HG03039 (cell line): ENCODE measurements around the gene RASIP1.

Source experiments
- ATAC-seq: cut with Tn5 transposase; IDR thresholded peaks from one replicate; pipeline ENCODE4 v1.9.1; 2021; ENCODE audit warnings: mild to moderate bottlenecking, moderate library complexity; ENCODE audit not compliant: unreplicated experiment

Gene RASIP1

GRCh38 chr19:48756686-48757085 lies 16.3 kb upstream of the RASIP1 start:
- no peak for ATAC-seq

- ATAC-seq = no peak
These were observed 15.8 kb upstream of the RASIP1 start for GRCh38 chr19:48756212-48756611.

- ATAC-seq = no peak
These were observed 15.4 kb upstream of the RASIP1 start for GRCh38 chr19:48755787-48756186.

GRCh38 chr19:48755084-48755641 lies 14.8 kb upstream of the RASIP1 start, which contains the start of gene FGF21:
TSS of gene FGF21 (plus strand) at chr19:48755524. CDS start at chr19:48756237, 713 bp downstream.
- ATAC-seq = no peak

- ATAC-seq = no peak
These were observed 12.3 kb upstream of the RASIP1 start, which contains the start of gene FUT1 for GRCh38 chr19:48752496-48753365. TSS of gene FUT1 (minus strand) at chr19:48752641. CDS start at chr19:48751281, 1,360 bp downstream.

GRCh38 chr19:48751845-48752495 lies 11.6 kb upstream of the RASIP1 start:
- ATAC-seq = no peak

GRCh38 chr19:48750771-48751504 lies 10.5 kb upstream of the RASIP1 start:
- no peak for ATAC-seq

- ATAC-seq = no peak
These were observed 9.9 kb upstream of the RASIP1 start for GRCh38 chr19:48750351-48750750.

GRCh38 chr19:48749571-48750198 lies 9.3 kb upstream of the RASIP1 start:
- ATAC-seq = no peak

- ATAC-seq = no peak
These were observed 6.5 kb upstream of the RASIP1 start, which contains the start of gene IZUMO1 for GRCh38 chr19:48746738-48747575. TSS of gene IZUMO1 (minus strand) at chr19:48746909. CDS start at chr19:48745859, 1,050 bp downstream.

- no peak for ATAC-seq
These were observed 5.7 kb upstream of the RASIP1 start for GRCh38 chr19:48746110-48746509.

GRCh38 chr19:48745208-48745995 lies 5.0 kb upstream of the RASIP1 start:
- no peak for ATAC-seq

- no peak for ATAC-seq
These were observed 1.7 kb upstream of the RASIP1 start for GRCh38 chr19:48742096-48742495.

GRCh38 chr19:48741129-48741999 lies 954 bp upstream of the RASIP1 start:
- ATAC-seq = no peak

GRCh38 chr19:48739404-48740163 lies 826 bp downstream of the RASIP1 start:
- no peak for ATAC-seq

GRCh38 chr19:48738557-48739403 lies 1.6 kb downstream of the RASIP1 start:
- peak; percentile 55 for ATAC-seq
